Adipocyte (in vitro differentiated cells): ENCODE results near the gene WDR12.

Experiments
- DNase-seq: peaks from one replicate; pipeline ENCODE4 v3.0.0-alpha.2; 2015; ENCODE audit warnings: low read depth
- H3K27me3 ChIP-seq: replicated peaks from 2 replicates; pipeline ENCODE4 v1.7.0; 2013; ENCODE audit warnings: mild to moderate bottlenecking, low read length, moderate library complexity; ENCODE audit not compliant: control insufficient read depth, insufficient read depth
- H3K36me3 ChIP-seq: 2 replicates; pipeline ENCODE4 v1.7.0; 2013; ENCODE audit warnings: low read length, mild to moderate bottlenecking, moderate library complexity; ENCODE audit not compliant: control insufficient read depth, insufficient read depth, severe bottlenecking
- H3K4me1 ChIP-seq: 2 replicates; pipeline ENCODE4 v1.7.0; 2013; ENCODE audit warnings: mild to moderate bottlenecking, low read length, moderate library complexity; ENCODE audit not compliant: control insufficient read depth, insufficient read depth
- H3K4me3 ChIP-seq: 2 replicates; pipeline ENCODE4 v1.7.0; 2013; ENCODE audit warnings: mild to moderate bottlenecking, low read length, moderate library complexity
- H3K9ac ChIP-seq: 2 replicates; pipeline ENCODE4 v1.7.0; 2013; ENCODE audit warnings: mild to moderate bottlenecking, low read length, moderate library complexity
- H3K9me3 ChIP-seq: 2 replicates; pipeline ENCODE4 v1.7.0; 2013; ENCODE audit warnings: mild to moderate bottlenecking, low read length, moderate library complexity; ENCODE audit not compliant: control insufficient read depth

The WDR12 gene

DNA sequence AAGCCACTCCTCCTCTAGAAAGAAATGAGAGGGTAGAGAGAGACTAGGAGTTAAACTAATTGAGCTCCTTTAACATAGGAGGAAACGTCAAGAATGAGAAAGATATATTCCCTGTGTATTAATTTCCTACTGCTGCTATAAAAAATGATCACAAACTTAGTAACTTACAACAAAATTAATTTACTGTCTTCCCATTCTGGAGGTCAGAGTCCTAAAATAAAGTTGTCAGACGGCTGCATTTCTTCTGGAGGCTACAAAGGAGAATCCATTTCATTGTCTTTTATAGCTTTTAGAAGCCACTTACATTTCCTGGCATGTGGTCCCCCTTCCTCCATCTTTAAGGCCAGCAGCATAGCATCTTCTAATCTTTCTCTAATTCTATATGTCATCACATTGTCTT lies 66.8 kb downstream of the WDR12 start:
- Histone ChIP-seq H3K27me3 (no peaks in the 10 kb centered on the region), H3K4me3 (no peak overlapping the region), H3K36me3 (no peaks in the 10 kb centered on the region), H3K9me3 (peaks cover 17% of the 10 kb centered on the region), H3K9ac (no peak overlapping the region), H3K4me1 (peaks cover 6% of the 10 kb centered on the region)
- no peak for DNase-seq

DNA sequence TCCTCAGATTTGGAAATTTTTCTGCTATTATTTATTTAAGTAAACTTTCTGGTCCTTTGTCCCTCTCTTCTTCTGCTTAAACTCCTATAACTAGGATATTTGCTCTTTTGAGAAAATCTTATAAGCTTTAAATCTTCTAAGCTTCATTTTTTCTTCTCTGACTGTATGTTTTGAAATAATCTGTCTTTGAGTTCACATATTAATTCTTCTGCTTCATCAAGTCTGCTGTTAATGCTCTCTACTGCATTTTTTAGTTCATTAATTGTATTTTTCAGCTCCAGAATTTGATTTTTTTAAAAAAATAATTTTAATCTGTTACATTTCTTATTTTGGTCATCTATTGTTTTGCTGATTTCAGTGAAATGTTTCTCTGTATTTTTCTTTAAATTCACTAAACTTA lies 68.8 kb downstream of the WDR12 start:
- Histone ChIP-seq H3K4me3 (peak overlapping the region; percentile 0), H3K27me3 (no peaks in the 10 kb centered on the region), H3K4me1 (no peaks in the 10 kb centered on the region), H3K36me3 (no peaks in the 10 kb centered on the region), H3K9ac (no peak overlapping the region), H3K9me3 (peaks cover 17% of the 10 kb centered on the region)
- DNase-seq: no peak

DNA sequence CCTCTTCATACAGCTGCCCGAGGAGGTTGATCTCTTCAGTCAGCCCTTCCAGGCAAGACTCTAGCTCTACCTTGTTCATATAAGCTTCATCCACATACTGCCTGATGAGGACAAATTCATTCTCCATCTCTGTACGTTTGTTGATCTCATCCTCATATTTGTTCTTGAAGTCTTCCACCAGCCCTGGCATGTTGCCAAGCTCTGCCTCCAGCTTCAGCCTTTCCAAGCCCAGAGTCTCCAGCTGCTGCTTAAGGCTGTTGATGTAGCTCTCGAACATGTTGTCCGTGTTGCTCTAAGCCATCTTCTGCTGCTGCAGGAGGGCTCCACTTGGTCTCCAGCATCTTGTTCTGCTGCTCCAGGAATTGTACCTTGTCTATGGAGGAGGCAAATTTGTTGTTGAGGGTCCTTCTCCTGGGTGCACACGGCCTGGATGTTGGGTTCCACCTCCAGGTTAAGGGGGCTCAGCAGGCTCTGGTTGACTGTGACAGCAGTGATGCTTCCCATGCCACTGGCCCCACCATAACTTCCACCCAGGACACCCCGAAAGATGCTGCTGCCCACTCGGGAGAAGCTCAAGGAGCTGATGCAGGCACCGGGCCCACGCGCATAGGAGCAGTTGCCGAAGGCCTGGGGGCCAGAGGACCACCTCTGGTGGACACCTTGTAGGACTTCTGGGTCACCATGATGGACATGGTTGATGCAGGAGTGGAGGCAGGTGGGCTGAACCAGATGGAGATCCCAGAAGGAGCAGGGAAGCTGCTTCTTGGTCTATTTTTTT lies 70.2 kb downstream of the WDR12 start:
- H3K4me1 ChIP-seq: no peaks in the 10 kb centered on the region
- no peak for DNase-seq
- H3K9ac ChIP-seq: no peak overlapping the region
- peaks cover 17% of the 10 kb centered on the region for H3K9me3 ChIP-seq
- H3K36me3 ChIP-seq: no peaks in the 10 kb centered on the region
- H3K4me3 ChIP-seq: no peak overlapping the region
- no peaks in the 10 kb centered on the region for H3K27me3 ChIP-seq

DNA sequence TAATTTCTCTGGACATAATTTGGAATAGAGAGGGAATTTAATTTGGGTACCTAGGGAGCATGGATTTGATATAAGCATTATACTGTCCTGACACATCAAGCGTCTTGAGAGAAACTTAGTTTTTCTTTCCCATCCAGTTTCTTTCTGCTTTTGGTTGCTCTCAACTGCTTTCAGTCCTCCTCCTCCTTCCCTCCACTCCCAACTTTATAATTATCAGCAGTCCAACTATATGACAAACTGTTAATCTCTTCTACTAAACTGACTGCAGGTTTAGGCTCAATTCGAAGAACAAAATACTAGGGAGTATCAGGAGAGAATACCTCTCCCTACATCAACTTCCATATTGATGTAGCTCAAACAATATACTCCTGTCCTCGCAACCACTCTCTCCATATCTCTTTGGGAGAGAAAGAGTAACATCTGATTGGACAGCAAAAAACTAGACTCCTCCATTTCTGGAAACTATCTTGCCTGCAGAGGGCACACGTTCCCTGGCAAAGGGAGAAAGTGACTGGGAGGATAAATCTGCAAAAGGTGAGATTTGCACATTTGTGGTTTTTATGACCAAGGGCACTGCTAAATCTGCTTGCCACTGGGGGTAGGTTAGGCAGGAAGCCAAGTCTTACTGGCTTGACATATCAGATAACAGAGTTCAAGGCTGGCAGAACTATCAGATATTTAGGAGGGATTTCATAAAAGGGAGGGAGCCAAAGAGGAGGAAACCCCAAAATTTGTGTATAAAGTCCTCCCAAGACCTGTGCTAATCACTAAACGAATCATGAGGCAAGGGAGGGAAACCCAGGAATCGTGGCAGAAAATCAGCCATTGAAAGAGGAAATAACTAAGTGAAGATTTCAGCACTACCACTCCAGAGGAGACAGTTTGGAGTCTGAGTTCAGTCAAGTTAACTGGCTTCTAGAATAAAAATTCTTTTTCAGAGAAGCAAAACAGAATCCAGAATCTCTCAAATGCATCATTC lies 79.9 kb downstream of the WDR12 start:
- Histone ChIP-seq H3K9me3 (no peaks in the 10 kb centered on the region), H3K9ac (peak overlapping the region; percentile 2), H3K27me3 (no peaks in the 10 kb centered on the region), H3K4me3 (peak overlapping the region; percentile 1), H3K36me3 (no peaks in the 10 kb centered on the region), H3K4me1 (peaks cover 4% of the 10 kb centered on the region)
- peak; percentile 81 for DNase-seq

DNA sequence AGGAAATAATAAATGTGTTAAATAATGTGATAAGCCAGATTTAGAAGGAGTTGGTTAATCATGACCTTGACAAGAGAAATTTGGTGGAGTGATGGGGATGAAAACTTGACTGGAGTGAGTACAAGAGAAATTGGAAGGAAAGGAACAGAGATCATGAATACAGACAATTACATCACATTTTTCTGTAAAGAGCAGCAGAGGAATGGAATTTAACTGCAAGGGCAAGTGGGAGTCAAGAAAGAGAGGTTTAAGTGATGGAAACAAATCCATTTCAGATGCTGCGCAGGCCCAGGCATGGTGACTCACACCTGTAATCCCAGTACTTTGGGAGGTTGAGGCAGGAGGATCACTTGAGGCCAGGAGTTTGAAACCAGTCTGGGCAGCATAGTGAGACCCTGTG lies 86.6 kb downstream of the WDR12 start:
- Histone ChIP-seq H3K4me3 (no peak overlapping the region), H3K27me3 (no peaks in the 10 kb centered on the region), H3K36me3 (no peaks in the 10 kb centered on the region), H3K4me1 (peaks cover 11% of the 10 kb centered on the region), H3K9me3 (no peaks in the 10 kb centered on the region), H3K9ac (no peak overlapping the region)
- peak; percentile 53 for DNase-seq
